Measurements from ENCODE around the gene SSH2.
"Not testable (repeated sequence)": the region's sequence is repeated elsewhere in the genome, so short reads cannot be mapped to it uniquely, and the experiment has no call there.

The SSH2 gene

DNA sequence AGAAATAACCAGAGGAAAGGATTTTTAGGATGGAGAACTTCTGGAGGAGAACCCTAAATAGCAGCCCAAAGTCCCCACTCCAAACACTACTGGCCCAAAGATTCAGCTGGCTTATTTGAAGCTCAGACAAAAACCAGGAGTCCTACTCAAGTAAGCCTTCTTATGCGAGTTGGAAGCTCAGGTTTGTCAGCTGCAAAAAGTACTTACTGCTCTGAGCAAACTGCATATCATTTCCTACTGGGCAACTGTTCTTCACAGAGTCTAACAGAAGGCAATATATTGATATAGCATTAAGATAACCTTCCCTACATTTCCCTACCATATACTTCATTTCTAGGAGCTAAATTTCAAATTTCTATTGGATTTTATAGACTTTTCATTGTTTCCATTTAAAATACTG is 231.2 kb downstream of the SSH2 start:
- DNase-seq = no peak

DNA sequence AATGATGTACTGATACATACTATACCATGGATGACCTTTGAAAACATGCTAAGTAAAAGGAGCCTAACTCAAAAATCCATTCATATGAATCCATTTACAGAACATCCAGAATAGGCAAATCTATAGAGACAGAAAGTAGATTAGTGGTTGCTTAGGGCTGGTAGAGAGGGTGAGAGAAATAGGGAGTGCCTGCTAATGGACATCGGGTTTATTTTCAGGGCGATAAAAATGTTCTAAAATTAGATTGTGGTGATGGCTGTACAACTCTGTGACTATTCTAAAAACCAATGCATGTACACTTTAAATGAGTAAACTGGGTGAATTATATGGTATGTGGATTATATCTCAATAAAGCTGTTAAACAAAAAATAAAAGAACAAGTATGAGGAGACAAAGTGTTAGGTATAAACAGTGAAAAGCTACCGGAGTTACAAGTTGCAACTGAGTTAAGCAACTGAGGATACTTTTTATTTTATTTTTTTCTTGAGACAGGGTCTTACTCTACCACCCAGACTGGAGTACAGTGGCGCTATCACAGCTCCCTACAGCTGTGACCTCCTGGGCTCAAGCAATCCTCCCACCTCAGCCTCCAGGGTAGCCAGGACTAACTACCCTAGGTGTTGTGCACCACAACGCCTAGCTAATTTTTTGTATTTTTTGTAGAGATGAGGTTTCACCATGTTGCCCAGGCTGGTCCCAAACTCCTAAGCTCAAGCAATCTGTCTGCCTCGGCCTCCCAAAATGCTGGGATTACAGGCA is 231.8 kb downstream of the SSH2 start:
- DNase-seq = no peak

GRCh38 chr17:29697371-29697770 is 232.7 kb downstream of the SSH2 start:
- DNase-seq = no peak

DNA sequence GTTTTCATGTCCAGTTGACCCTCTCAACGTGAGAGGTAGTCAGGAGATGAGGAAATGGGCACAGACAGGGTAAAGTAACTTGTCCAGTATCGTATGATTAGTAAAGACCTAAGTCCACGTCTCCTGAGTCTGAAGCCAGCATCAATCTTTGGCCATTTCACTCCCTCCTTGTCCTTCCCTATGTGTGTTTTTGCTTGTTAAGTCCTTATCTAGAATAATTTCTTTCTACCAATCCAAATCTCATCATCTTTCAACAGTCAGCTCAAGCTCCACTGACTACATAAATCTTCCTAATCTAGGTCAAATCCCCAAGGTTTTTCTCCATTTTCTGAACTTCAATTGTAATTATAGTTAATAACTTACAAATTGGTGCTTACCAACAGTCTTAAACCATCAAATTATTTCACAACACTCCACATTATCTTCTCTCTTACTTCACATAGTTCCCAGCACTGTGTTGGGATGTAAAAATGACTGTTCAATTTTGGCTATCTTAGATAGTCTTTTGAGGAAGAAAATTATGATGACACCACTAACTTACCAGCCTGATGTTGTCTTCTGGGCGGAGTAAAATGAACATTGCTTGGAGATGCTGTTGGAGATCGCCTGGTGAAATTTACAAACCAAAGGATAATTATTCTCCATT is 235.0 kb downstream of the SSH2 start:
- DNase-seq = no peak

DNA sequence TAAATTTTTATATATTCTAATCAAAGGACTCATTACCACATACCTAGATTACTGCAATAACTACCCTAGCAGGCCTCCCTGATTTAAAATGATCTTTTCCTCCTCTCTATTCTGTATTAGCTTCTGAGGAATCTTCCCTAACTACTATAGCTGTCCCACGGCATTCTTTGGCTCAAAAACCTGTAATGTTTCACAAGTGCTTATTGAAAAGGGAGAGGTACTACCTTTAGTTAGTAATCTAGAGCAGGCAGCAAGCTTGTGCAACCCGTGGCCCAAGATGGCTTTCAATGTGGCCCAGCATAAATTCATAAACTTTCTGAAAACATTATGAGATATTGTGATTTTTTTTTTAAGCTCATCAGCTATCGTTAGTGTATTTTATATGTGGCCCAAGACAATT is 236.3 kb downstream of the SSH2 start:
- no peak for DNase-seq

DNA sequence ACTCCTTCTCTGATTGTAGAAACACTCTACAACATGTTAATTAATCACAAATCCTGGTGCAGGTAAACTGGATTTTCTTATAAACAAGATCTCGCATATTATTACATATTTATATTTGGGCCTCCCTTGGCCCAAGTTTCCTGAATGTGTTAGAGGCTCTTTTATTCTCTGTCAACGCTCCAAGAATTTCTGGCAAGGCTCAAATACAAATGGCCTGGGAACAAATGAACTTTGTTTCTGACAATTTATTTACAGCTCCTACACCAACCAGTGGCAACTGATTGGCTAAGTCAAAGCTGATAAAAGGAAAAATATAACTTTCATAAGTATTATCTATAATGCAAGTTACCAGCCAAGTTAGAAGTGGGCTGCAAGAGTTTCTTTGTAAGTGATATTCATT is 242.4 kb downstream of the SSH2 start:
- DNase-seq = no peak

DNA sequence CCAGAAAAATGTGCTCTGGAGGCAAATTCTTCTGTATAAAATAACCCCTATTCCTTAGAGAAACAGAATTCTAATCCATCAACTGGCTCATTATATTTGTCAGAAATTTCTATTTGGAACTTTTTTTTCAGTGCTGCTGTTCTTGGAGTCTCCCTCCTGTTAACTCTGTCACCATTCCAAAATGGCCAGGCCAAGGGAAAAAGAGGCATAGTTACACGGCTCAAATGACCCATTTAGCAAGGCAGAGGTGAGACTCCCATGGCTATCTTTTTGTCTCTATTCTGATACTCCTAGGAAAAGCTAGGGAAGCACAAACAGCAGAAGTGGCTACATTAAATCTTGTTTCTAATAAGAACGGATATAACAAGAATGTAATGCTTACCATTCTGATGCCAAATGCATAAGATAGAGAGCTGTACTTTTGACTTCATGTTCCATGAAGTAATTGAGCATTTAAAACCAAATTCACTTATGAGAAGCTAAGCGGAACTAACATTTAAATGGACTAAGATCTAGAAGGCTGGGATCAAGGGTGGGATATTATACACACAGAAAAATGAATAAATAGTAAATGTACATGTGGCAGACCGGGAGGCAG is 242.9 kb downstream of the SSH2 start:
- no peak for DNase-seq

GRCh38 chr17:29683481-29683880 is 246.5 kb downstream of the SSH2 start:
- no peak for DNase-seq

DNA sequence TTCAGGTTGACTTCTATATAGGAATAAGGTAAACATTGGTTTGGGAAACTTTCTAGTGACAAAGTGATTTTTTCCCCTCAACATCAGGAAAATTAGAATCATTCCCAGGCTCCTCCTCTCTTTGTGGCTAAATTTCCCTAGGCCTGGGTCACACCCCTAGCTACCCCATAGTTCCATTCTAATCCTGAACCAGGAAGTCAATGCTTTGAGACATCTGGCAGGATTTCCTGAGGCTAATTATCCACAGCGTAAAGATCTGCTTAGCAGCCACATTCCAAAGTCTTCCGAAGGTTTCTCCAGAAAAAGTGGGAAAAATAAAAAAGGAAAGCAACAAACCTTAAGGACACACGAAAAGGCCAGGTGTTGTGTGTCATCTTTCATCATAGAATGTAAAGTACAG is 247.0 kb downstream of the SSH2 start:
- no peak for DNase-seq

DNA sequence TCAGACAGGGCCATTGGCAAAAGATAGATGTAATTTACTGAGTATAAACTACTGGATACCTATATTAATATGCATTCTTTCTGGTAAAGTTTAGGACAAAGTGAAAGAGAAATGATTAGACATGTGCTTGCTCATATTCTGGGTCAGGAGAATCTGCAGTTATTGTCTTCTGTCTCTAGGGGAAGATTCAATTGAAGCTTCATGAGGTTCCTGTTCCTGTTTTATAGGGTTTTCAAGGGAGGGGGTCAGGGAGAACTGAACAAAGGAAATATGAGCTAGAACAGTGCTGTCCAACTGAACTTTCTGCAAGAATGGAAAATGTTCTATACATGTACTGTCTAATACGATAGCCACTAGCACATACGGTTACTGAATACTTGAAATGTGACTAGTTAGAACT is 248.0 kb downstream of the SSH2 start:
- no peak for DNase-seq

- no peak for DNase-seq
These were observed 252.2 kb downstream of the SSH2 start for GRCh38 chr17:29677824-29678223.

DNA sequence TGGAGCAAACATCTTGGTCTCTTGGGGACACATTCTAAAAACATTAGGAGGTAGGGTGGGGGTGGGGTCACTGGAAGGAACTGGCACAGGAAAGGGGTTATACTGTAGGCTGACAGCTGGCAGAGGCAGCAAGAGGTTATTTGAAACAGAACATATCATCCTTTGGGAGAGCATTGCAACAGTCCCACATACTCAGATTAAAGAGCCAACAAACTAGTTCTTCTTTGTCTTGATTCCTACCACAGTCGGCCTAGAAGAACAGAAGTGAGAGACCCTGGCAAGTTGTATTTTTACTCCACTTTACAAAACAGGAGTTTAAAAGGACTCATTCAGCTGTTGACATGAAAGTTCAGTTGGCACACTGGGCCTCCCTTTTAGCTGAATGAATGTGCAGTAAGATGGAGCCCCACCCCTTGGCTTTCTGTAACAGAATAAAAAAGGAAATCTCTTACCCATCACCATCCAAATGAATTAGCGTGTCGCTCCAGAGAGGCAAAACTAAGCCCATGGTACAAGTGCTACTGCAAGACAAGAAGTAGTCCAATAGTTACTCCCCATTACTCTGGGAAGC is 252.7 kb downstream of the SSH2 start:
- DNase-seq = no peak

DNA sequence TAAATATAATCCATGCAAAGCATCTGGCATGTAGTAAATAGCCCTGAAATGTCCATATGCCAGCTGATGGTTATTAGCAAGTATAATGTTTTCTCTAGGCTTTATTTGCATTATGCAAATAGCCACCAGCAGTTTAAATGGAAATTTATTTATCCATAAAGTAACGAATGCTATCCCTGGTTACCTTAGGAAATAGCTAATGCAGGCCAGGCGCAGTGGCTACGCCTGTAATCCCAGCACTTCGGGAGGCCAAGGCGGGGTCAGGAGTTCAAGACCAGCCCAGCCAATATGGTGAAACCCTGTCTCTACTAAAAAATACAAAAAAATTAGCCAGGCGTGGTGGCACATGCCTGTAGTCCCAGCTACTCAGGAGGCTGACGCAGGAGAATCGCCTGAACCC is 254.1 kb downstream of the SSH2 start:
- DNase-seq = not testable (repeated sequence)

DNA sequence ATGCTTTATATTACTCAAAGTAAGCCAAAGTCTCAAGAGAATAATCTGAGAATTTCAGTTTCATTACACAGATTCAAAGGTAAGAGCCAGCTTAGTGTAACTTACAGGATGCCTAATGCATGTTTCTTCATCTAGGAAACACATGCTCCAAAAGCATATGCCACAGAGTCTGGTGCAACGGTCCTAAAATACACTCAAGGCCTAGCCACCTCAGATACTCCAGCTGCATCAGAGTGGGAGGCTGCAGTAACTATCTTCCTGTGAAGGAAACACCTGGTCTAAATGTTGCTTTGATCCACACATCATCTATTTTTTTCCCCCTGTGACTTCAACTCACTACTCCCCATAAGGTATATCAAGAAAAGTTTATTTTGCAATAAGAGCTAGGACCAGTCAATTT is 255.7 kb downstream of the SSH2 start:
- no peak for DNase-seq

DNA sequence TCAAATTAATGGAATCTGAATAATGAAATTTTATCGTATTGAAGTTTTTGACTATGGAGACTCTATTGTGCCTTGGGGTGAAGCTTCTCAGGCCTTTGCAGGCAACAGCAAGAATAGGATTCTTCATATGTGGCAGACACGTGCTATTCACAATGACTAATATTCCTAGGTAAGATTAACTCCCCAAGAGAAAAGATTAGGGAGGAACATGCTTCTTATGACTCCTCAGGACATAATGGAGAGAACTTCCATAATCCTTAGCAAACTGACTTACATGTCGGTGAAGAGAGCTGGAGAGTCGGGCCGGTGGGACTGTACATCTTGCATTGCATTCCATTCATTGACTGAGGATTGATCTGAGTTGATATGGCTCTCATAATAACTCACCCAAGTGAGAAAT is 258.4 kb downstream of the SSH2 start:
- no peak for DNase-seq

- no peak for DNase-seq
These were observed 260.8 kb downstream of the SSH2 start for GRCh38 chr17:29669266-29669665.

DNA sequence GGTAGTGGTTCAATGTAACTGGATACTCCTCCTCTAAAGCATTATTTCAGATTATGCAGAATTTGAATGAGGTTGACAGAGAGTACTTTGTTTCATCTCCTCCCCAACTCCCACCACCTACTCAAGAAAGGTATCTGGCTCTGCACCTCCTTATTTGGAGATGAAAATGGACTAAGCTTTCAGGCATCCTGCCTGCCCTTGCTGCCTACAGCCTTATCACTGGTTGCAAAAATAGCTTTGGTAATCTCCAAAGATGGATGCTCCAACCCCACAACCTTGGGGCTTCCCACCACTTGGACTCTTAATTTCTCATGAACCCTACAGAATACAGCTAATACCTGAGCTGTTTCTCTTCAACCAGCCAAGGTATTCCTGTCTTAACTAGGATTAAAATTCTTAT is 262.1 kb downstream of the SSH2 start:
- no peak for DNase-seq

DNA sequence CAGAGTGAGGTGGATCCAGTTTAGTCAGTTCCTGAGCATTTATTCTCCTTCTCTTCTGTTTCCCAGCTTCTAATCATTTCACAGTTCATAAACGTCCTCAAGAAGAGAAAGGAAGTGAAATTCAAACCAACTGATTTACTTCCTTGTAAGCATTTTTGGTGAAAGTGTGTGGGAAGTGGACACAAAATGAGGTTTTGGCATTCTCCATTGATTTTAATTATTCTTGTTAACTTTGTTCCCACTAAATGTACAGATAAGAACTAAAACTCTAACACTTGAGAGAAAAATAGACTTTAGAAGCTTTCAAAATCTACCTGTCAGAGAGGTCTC is 264.6 kb downstream of the SSH2 start:
- no peak for DNase-seq

- DNase-seq = no peak
These were observed 265.1 kb downstream of the SSH2 start for GRCh38 chr17:29664743-29665480.

DNA sequence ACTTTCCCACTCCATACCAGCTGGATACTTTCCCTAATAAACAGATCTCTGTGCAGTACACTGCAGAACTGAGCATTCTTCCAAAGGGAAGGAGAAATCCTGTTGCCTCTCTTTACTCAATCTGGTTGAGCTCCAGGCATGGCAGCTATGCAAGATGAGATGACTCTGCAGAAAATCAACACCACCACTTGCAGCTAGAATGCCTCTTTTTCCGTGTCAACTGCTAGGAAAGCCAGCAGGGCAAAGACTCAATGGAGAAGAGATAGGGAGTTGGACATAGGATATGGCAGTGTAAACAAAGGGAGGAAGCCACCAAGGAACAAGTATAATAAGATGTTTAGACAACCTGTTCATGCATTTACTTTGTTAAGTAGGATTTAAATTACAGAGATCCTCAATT is 266.9 kb downstream of the SSH2 start:
- DNase-seq = no peak

DNA sequence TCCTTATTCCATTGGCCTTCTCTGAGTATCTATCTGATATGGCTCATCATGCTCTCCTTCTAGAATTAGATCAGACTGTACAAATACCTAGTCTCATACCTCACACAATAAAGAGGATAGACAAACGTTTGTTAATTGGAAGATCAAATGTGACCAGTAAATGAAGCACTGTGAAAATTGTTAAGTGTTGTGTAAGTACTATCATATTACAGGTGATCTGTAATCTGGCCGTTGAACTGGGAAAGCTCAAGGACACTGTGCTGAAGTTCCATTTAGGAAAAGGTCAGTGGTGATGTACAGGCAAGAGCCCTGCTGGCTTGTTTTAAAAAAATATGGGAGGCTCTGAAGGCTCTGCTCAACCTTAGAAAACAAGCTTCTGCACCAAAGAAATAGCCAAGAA is 268.8 kb downstream of the SSH2 start:
- no peak for DNase-seq

DNA sequence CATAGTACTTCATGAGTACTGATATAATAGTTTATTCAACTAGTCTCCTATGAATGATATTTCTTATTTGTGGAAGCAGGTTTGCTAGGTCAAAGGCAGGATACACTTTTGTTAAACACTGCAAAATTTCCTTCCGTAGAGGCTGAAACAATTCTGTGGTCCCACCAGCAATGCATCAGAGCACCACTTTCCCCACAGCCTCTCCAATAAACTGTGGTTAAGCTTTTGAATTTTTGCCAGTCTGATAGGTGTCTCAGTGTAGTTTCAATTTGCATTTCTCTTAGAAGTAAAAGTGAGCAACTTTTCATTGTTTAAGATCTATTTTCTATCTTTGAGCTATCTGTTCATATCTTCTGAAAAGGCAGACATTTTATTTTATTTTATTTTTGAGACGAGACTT is 270.9 kb downstream of the SSH2 start:
- no peak for DNase-seq

GRCh38 chr17:29655323-29655722 is 274.7 kb downstream of the SSH2 start:
- DNase-seq = no peak
